Measurements from ENCODE around the gene ISCU.

Gene ISCU

GRCh38 chr12:108605000-108605689, 42.7 kb downstream of the ISCU start:
- Mint-ChIP-seq H3K27me3 (ENCODE audit: low read depth) (peaks cover 6% of the 10 kb centered on the region), H3K27ac (peak overlapping the region; percentile 70)

GRCh38 chr12:108605690-108606406, 43.5 kb downstream of the ISCU start:
- Mint-ChIP-seq H3K27ac (peak overlapping the region; percentile 70), H3K27me3 (ENCODE audit: low read depth) (peaks cover 6% of the 10 kb centered on the region), H3K4me1 (ENCODE audit: low read depth) (no peaks in the 10 kb centered on the region), H3K9me3 (peaks cover 8% of the 10 kb centered on the region), H3K36me3 (ENCODE audit: low read depth) (peaks cover 2% of the 10 kb centered on the region), H3K4me3 (no peak overlapping the region)
- no peak for DNase-seq (ENCODE audit: low spot score)

More at GRCh38 chr12:108605000-108605689, 42.7 kb downstream of the ISCU start:
- Mint-ChIP-seq H3K36me3 (ENCODE audit: low read depth) (peaks cover 2% of the 10 kb centered on the region), H3K4me3 (no peak overlapping the region), H3K9me3 (peaks cover 8% of the 10 kb centered on the region), H3K4me1 (ENCODE audit: low read depth) (no peaks in the 10 kb centered on the region)
- no peak for DNase-seq (ENCODE audit: low spot score)

- Mint-ChIP-seq H3K4me1 (ENCODE audit: low read depth) (no peaks in the 10 kb centered on the region), H3K27me3 (ENCODE audit: low read depth) (peaks cover 6% of the 10 kb centered on the region), H3K9me3 (peaks cover 8% of the 10 kb centered on the region), H3K27ac (no peak overlapping the region), H3K36me3 (ENCODE audit: low read depth) (peaks cover 2% of the 10 kb centered on the region), H3K4me3 (no peak overlapping the region)
- no peak for DNase-seq (ENCODE audit: low spot score)
Observed at GRCh38 chr12:108606492-108606891, 44.1 kb downstream of the ISCU start.

- no peak for DNase-seq (ENCODE audit: low spot score)
- Mint-ChIP-seq H3K4me3 (no peak overlapping the region), H3K27ac (no peak overlapping the region), H3K9me3 (peaks cover 8% of the 10 kb centered on the region), H3K27me3 (ENCODE audit: low read depth) (peaks cover 6% of the 10 kb centered on the region), H3K36me3 (ENCODE audit: low read depth) (peaks cover 2% of the 10 kb centered on the region), H3K4me1 (ENCODE audit: low read depth) (no peaks in the 10 kb centered on the region)
Observed at GRCh38 chr12:108607981-108608600, 45.7 kb downstream of the ISCU start.

GRCh38 chr12:108608616-108609015, 46.2 kb downstream of the ISCU start:
- Mint-ChIP-seq H3K27ac (no peak overlapping the region), H3K27me3 (ENCODE audit: low read depth) (peaks cover 6% of the 10 kb centered on the region), H3K36me3 (ENCODE audit: low read depth) (peaks cover 2% of the 10 kb centered on the region), H3K4me1 (ENCODE audit: low read depth) (no peaks in the 10 kb centered on the region), H3K4me3 (no peak overlapping the region), H3K9me3 (peaks cover 8% of the 10 kb centered on the region)
- DNase-seq (ENCODE audit: low spot score), result no peak

- no peak for DNase-seq (ENCODE audit: low spot score)
- peaks cover 4% of the 10 kb centered on the region for H3K4me1 Mint-ChIP-seq (ENCODE audit: low read depth)
- H3K27me3 Mint-ChIP-seq (ENCODE audit: low read depth), result peaks cover 6% of the 10 kb centered on the region
- H3K4me3 Mint-ChIP-seq, result no peak overlapping the region
- H3K9me3 Mint-ChIP-seq, result peaks cover 8% of the 10 kb centered on the region
- H3K27ac Mint-ChIP-seq, result no peak overlapping the region
- peaks cover 7% of the 10 kb centered on the region for H3K36me3 Mint-ChIP-seq (ENCODE audit: low read depth)
Observed at GRCh38 chr12:108609537-108610335, 47.3 kb downstream of the ISCU start.

GRCh38 chr12:108610336-108610815, 48.0 kb downstream of the ISCU start:
- H3K9me3 Mint-ChIP-seq, result peaks cover 6% of the 10 kb centered on the region
- peaks cover 9% of the 10 kb centered on the region for H3K36me3 Mint-ChIP-seq (ENCODE audit: low read depth)
- peaks cover 4% of the 10 kb centered on the region for H3K4me1 Mint-ChIP-seq (ENCODE audit: low read depth)
- H3K27ac Mint-ChIP-seq, result no peak overlapping the region
- DNase-seq (ENCODE audit: low spot score), result no peak
- H3K27me3 Mint-ChIP-seq (ENCODE audit: low read depth), result peaks cover 4% of the 10 kb centered on the region
- no peak overlapping the region for H3K4me3 Mint-ChIP-seq

- Mint-ChIP-seq H3K27ac (no peak overlapping the region), H3K36me3 (ENCODE audit: low read depth) (peaks cover 13% of the 10 kb centered on the region), H3K27me3 (ENCODE audit: low read depth) (peaks cover 4% of the 10 kb centered on the region), H3K4me1 (ENCODE audit: low read depth) (peaks cover 4% of the 10 kb centered on the region), H3K9me3 (peaks cover 5% of the 10 kb centered on the region), H3K4me3 (no peak overlapping the region)
- DNase-seq (ENCODE audit: low spot score), result no peak
Observed at GRCh38 chr12:108610856-108611605, 48.6 kb downstream of the ISCU start.

- H3K4me1 Mint-ChIP-seq (ENCODE audit: low read depth), result peaks cover 10% of the 10 kb centered on the region
- H3K27me3 Mint-ChIP-seq (ENCODE audit: low read depth), result peaks cover 4% of the 10 kb centered on the region
- H3K36me3 Mint-ChIP-seq (ENCODE audit: low read depth), result peaks cover 22% of the 10 kb centered on the region
- DNase-seq (ENCODE audit: low spot score), result peak; percentile 45
- no peak overlapping the region for H3K4me3 Mint-ChIP-seq
- peaks cover 12% of the 10 kb centered on the region for H3K9me3 Mint-ChIP-seq
- H3K27ac Mint-ChIP-seq, result no peak overlapping the region
Observed at GRCh38 chr12:108611884-108612415, 49.6 kb downstream of the ISCU start.

GRCh38 chr12:108612788-108613282, 50.4 kb downstream of the ISCU start:
- peaks cover 2% of the 10 kb centered on the region for H3K27me3 Mint-ChIP-seq (ENCODE audit: low read depth)
- peaks cover 28% of the 10 kb centered on the region for H3K36me3 Mint-ChIP-seq (ENCODE audit: low read depth)
- DNase-seq (ENCODE audit: low spot score), result no peak
- peaks cover 12% of the 10 kb centered on the region for H3K9me3 Mint-ChIP-seq
- H3K4me3 Mint-ChIP-seq, result no peak overlapping the region
- H3K27ac Mint-ChIP-seq, result no peak overlapping the region
- peaks cover 17% of the 10 kb centered on the region for H3K4me1 Mint-ChIP-seq (ENCODE audit: low read depth)

- peaks cover 12% of the 10 kb centered on the region for H3K9me3 Mint-ChIP-seq
- peaks cover 33% of the 10 kb centered on the region for H3K36me3 Mint-ChIP-seq (ENCODE audit: low read depth)
- DNase-seq (ENCODE audit: low spot score), result no peak
- no peak overlapping the region for H3K4me3 Mint-ChIP-seq
- H3K4me1 Mint-ChIP-seq (ENCODE audit: low read depth), result peaks cover 21% of the 10 kb centered on the region
- no peak overlapping the region for H3K27ac Mint-ChIP-seq
- no peaks in the 10 kb centered on the region for H3K27me3 Mint-ChIP-seq (ENCODE audit: low read depth)
Observed at GRCh38 chr12:108613548-108613947, 51.2 kb downstream of the ISCU start.

- H3K4me3 Mint-ChIP-seq, result no peak overlapping the region
- DNase-seq (ENCODE audit: low spot score), result no peak
- H3K27ac Mint-ChIP-seq, result peak overlapping the region; percentile 34
- peaks cover 25% of the 10 kb centered on the region for H3K4me1 Mint-ChIP-seq (ENCODE audit: low read depth)
- H3K9me3 Mint-ChIP-seq, result peaks cover 12% of the 10 kb centered on the region
- H3K36me3 Mint-ChIP-seq (ENCODE audit: low read depth), result peaks cover 34% of the 10 kb centered on the region
- no peaks in the 10 kb centered on the region for H3K27me3 Mint-ChIP-seq (ENCODE audit: low read depth)
Observed at GRCh38 chr12:108614041-108614440, 51.6 kb downstream of the ISCU start.

- Mint-ChIP-seq H3K36me3 (ENCODE audit: low read depth) (peaks cover 36% of the 10 kb centered on the region), H3K4me3 (no peak overlapping the region), H3K27ac (peak overlapping the region; percentile 34), H3K9me3 (peaks cover 12% of the 10 kb centered on the region), H3K4me1 (ENCODE audit: low read depth) (peaks cover 25% of the 10 kb centered on the region), H3K27me3 (ENCODE audit: low read depth) (no peaks in the 10 kb centered on the region)
- no peak for DNase-seq (ENCODE audit: low spot score)
Observed at GRCh38 chr12:108614639-108615038, 52.2 kb downstream of the ISCU start.

Measured in T-helper 2 cell treated with Interferon-gamma antibody and Interleukin-4, amounts not matched to agents 5 μg/mL and 100 μg/mL, for 36 hours (primary cell).